Mucosa of rectum (tissue), 2 donors: Measurements from ENCODE around the gene HTT.
"Not testable (repeated sequence)": the region's sequence is repeated elsewhere in the genome, so short reads cannot be mapped to it uniquely, and the experiment has no call there.

Source experiments
- H3K27ac ChIP-seq, 2 donors: one replicate each; pipeline ENCODE4 v1.7.0; 2013; ENCODE audit warnings: inconsistent platforms in 2 of 2, low read depth in 2 of 2, low read length in 2 of 2
- H3K27me3 ChIP-seq, 2 donors: one replicate each; pipeline ENCODE4 v1.7.0; 2013; ENCODE audit warnings: low read length in 2 of 2; ENCODE audit not compliant: control insufficient read depth in 2 of 2, insufficient read depth in 2 of 2
- H3K36me3 ChIP-seq, 2 donors: one replicate each; pipeline ENCODE4 v1.7.0; 2013; ENCODE audit warnings: low read length in 2 of 2; ENCODE audit not compliant: control insufficient read depth in 2 of 2, insufficient read depth in 2 of 2
- H3K4me1 ChIP-seq, 2 donors: one replicate each; pipeline ENCODE4 v1.7.0; 2013; ENCODE audit warnings: low read length in 2 of 2, mild to moderate bottlenecking in 1 of 2; ENCODE audit not compliant: control insufficient read depth in 2 of 2, insufficient read depth in 2 of 2
- H3K4me3 ChIP-seq, 2 donors: one replicate each; pipeline ENCODE4 v1.7.0; 2013; ENCODE audit warnings: low read length in 2 of 2
- H3K9ac ChIP-seq, 2 donors: one replicate each; pipeline ENCODE4 v1.7.0; 2013; ENCODE audit warnings: low read length in 2 of 2, low read depth in 1 of 2, mild to moderate bottlenecking in 1 of 2
- H3K9me3 ChIP-seq, 2 donors: one replicate each; pipeline ENCODE4 v1.7.0; 2013; ENCODE audit warnings: low read length in 2 of 2; ENCODE audit not compliant: control insufficient read depth in 2 of 2
- donor health status: healthy.
- donor health status: Normal muscosa, but diverticular disease.

The HTT gene

DNA sequence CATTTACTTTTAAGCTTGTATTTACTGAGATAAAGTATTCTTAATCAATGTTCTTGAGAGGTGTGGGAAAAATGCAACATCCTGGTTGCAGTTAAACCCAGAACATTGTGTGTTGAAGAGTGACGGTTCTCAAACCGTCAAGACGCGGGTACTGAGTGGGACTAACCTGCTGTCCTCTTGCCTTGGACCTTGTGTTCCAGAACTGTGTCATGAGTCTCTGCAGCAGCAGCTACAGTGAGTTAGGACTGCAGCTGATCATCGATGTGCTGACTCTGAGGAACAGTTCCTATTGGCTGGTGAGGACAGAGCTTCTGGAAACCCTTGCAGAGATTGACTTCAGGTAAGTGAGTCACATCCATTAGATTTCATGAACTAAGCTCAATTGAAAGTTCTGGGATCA is 59.7 kb downstream of the HTT start:
- H3K27me3 ChIP-seq: no peaks in the 10 kb centered on the region
- H3K4me3 ChIP-seq: no peak overlapping the region
- peaks cover 55% of the 10 kb centered on the region in 2 donors for H3K36me3 ChIP-seq
- H3K9ac ChIP-seq: no peak overlapping the region
- peaks cover 0 to 4% of the 10 kb centered on the region in 2 donors for H3K4me1 ChIP-seq
- H3K27ac ChIP-seq: no peak overlapping the region
- H3K9me3 ChIP-seq: no peaks in the 10 kb centered on the region

- no peak overlapping the region for H3K9ac ChIP-seq
- H3K27me3 ChIP-seq: no peaks in the 10 kb centered on the region
- peaks cover 0 to 4% of the 10 kb centered on the region in 2 donors for H3K4me1 ChIP-seq
- no peak overlapping the region for H3K4me3 ChIP-seq
- H3K9me3 ChIP-seq: no peaks in the 10 kb centered on the region
- H3K36me3 ChIP-seq: peaks cover 50 to 51% of the 10 kb centered on the region in 2 donors
- no peak overlapping the region for H3K27ac ChIP-seq
These were observed 60.9 kb downstream of the HTT start for GRCh38 chr4:3135155-3136011.

GRCh38 chr4:3136454-3136853 is 62.0 kb downstream of the HTT start:
- no peak overlapping the region for H3K9ac ChIP-seq
- H3K36me3 ChIP-seq: peaks cover 44 to 49% of the 10 kb centered on the region in 2 donors
- H3K27me3 ChIP-seq: no peaks in the 10 kb centered on the region
- peaks cover 0 to 4% of the 10 kb centered on the region in 2 donors for H3K4me1 ChIP-seq
- no peaks in the 10 kb centered on the region for H3K9me3 ChIP-seq
- H3K4me3 ChIP-seq: no peak overlapping the region
- H3K27ac ChIP-seq: no peak overlapping the region

- Histone ChIP-seq H3K27ac (no peak overlapping the region), H3K9ac (no peak overlapping the region), H3K27me3 (no peaks in the 10 kb centered on the region), H3K9me3 (no peaks in the 10 kb centered on the region), H3K4me3 (no peak overlapping the region), H3K36me3 (peaks cover 34 to 45% of the 10 kb centered on the region in 2 donors), H3K4me1 (peaks cover 0 to 4% of the 10 kb centered on the region in 2 donors)
These were observed 63.4 kb downstream of the HTT start for GRCh38 chr4:3137908-3138307.

GRCh38 chr4:3145234-3145924 is 70.9 kb downstream of the HTT start:
- Histone ChIP-seq H3K4me1 (no peaks in the 10 kb centered on the region), H3K4me3 (no peak overlapping the region), H3K9me3 (no peaks in the 10 kb centered on the region), H3K9ac (no peak overlapping the region), H3K27me3 (no peaks in the 10 kb centered on the region), H3K27ac (no peak overlapping the region), H3K36me3 (peaks cover 43 to 63% of the 10 kb centered on the region in 2 donors)

DNA sequence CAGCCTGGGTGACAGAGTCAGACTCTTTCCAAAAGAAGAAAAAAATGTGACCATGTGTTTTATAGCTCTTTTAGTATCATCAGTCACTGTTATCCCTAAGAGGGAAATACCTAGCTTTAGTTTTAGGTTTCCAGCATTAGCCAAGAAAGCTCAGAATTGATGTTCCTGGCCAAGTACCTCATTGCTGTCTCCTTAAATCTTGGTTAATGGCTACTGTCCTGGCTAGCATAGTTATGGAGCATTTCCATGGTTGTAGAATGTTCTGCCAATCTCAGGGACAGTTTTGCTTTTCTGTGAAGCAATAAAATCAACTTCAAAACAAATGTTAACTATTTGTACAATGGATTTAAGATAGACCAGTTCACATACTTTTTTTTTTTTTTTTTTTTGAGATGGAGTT is 74.4 kb downstream of the HTT start:
- Histone ChIP-seq H3K4me3 (no peak overlapping the region), H3K27me3 (no peaks in the 10 kb centered on the region), H3K9me3 (no peaks in the 10 kb centered on the region), H3K36me3 (peaks cover 39 to 71% of the 10 kb centered on the region in 2 donors), H3K4me1 (no peaks in the 10 kb centered on the region), H3K9ac (no peak overlapping the region), H3K27ac (no peak overlapping the region)

- H3K4me3 ChIP-seq, H3K9ac ChIP-seq, H3K27ac ChIP-seq, H3K9me3 ChIP-seq, H3K27me3 ChIP-seq, H3K4me1 ChIP-seq: not testable (repeated sequence)
- peaks cover 30 to 68% of the 10 kb centered on the region in 2 donors for H3K36me3 ChIP-seq
These were observed 76.8 kb downstream of the HTT start for GRCh38 chr4:3151238-3151637.

- no peak overlapping the region for H3K4me3 ChIP-seq
- no peak overlapping the region for H3K9ac ChIP-seq
- no peaks in the 10 kb centered on the region for H3K27me3 ChIP-seq
- no peaks in the 10 kb centered on the region for H3K4me1 ChIP-seq
- H3K27ac ChIP-seq: no peak overlapping the region
- no peaks in the 10 kb centered on the region for H3K9me3 ChIP-seq
- H3K36me3 ChIP-seq: peaks cover 22 to 73% of the 10 kb centered on the region in 2 donors
These were observed 82.9 kb downstream of the HTT start for GRCh38 chr4:3157366-3157765.

DNA sequence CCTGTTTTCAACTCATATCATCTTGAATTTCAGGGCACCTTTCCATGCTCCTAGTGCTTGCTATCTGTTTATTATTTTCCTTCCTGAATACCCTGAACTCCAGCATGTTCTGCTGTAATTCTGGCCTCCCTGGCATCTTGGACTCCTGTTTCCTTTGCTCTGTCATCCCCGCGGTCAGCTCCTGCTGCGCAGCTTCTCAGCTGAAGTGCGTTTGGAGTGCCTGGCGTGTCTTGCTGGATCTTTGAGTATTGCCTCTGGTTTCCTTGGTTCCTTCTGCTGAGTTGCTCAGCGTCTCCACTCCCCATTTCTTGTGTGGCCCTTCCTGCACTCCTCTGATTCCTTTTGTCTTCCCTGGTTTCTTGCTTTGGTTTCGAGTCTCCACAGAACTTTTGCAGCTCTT is 84.4 kb downstream of the HTT start:
- no peak overlapping the region for H3K9ac ChIP-seq
- H3K9me3 ChIP-seq: no peaks in the 10 kb centered on the region
- H3K4me1 ChIP-seq: no peaks in the 10 kb centered on the region
- no peaks in the 10 kb centered on the region for H3K27me3 ChIP-seq
- H3K36me3 ChIP-seq: peaks cover 19 to 60% of the 10 kb centered on the region in 2 donors
- H3K27ac ChIP-seq: no peak overlapping the region
- no peak overlapping the region for H3K4me3 ChIP-seq

GRCh38 chr4:3160438-3160837 is 86.0 kb downstream of the HTT start:
- H3K4me1 ChIP-seq: no peaks in the 10 kb centered on the region
- no peak overlapping the region for H3K9ac ChIP-seq
- no peaks in the 10 kb centered on the region for H3K27me3 ChIP-seq
- no peaks in the 10 kb centered on the region for H3K9me3 ChIP-seq
- no peak overlapping the region for H3K27ac ChIP-seq
- H3K36me3 ChIP-seq: peaks cover 19 to 50% of the 10 kb centered on the region in 2 donors
- H3K4me3 ChIP-seq: no peak overlapping the region
